NCI-H1694 (cell line): ENCODE data around the gene NXN.
"Not testable (repeated sequence)": the region's sequence is repeated elsewhere in the genome, so short reads cannot be mapped to it uniquely, and the experiment has no call there.

Source experiments
- DNase-seq: peaks from one replicate; lab custom pipeline; 2025; lab: John Stamatoyannopoulos, UW

NXN gene

DNA sequence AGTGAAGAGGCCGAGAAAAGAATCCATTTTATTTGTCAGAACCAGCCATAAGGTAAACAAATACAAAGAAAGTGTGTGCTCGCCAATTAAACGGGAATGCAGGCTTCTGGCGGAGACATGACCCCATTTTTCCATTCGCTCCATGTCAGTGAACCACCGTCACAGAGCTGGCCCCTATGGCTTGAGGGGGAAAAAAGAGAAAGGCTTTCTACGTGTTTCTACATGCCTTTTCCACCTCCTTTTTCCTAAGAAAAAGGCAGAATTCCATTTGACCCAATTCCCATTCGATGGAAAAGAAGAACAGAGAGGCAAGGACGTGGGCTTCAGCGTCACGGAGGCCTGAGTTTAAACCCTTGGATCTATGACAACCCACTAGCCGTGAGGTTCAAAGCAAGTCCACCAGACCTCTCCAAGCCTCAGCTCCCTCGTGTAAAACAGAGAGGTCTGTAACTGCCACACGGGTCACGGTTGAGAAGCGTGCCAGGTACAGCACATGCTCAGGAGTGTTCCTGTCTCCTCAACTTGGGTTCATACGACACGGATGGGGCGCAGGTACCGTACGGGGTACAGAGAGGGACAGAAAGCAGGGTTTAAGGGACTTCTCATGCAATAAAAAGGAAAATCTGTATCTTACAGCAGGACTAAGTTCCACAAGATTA, 91.9 kb downstream of the NXN start:
- DNase-seq, result no peak

- no peak for DNase-seq
These were observed 93.5 kb downstream of the NXN start for GRCh38 chr17:885971-886571.

DNA sequence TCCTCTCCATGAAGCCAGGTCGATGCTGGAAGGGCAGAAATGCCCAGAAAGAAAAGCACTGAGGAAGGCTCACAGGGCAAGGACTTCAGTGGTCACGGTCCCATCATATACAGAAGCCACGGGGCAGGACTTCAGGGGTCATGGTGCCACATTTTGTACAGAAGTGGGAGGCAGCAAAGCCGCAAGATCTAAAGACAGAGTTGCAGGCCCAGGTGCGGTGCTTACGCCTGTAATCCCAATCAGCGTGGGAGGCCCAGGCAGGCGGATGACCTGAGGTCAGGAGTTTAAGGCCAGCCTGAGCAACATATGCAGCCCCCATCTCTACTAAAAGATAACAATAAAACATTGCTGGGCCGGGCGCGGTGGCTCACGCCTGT, 96.0 kb downstream of the NXN start:
- no peak for DNase-seq

- DNase-seq, result no peak
These were observed 96.6 kb downstream of the NXN start for GRCh38 chr17:882827-883585.

DNA sequence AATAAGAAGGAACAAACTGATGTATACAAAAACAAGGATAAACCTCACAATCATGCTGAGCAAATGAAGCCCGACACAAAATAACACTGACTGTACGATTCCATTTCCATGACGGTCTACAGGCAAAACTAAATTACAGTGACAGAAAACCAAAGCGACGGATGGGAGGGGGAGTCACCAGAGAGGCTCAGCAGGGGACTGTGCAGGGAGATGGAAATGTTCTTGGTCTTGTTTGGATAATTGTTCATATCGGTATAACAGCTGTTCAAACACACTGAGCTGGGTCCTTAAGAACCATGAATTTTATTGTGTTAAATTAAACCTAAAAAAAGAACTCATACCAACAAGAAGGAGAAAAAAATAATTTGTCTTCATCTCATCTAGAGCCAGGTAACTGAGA, 97.8 kb downstream of the NXN start:
- DNase-seq, result no peak

- DNase-seq, result no peak
These were observed 98.9 kb downstream of the NXN start for GRCh38 chr17:880443-881269.

- DNase-seq, result no peak
These were observed 99.8 kb downstream of the NXN start for GRCh38 chr17:879546-880442.

DNA sequence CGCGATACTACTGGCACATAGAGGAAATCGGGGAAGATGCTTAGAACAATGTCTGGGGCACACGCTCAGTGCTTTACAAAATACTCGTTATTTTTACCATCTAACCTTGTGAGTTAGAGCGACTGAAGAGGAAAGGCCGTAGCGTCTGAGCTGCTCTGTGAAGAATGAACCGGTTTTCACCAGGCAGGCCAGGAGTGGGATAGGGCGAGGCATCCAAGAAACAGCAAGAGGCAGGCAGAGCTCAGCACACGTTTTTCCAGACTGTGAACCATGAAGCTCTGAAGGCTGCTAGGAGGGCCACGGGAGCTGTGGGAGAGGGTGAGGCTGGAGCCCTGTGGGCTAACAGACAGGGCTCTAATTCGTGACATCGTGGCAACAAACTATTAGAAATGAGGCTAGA, 101.9 kb downstream of the NXN start:
- no peak for DNase-seq

GRCh38 chr17:876272-876671, 103.3 kb downstream of the NXN start:
- DNase-seq, result no peak

GRCh38 chr17:874590-874989, 105.0 kb downstream of the NXN start:
- DNase-seq, result not testable (repeated sequence)

- no peak for DNase-seq
These were observed 106.7 kb downstream of the NXN start for GRCh38 chr17:872855-873254.

- DNase-seq, result no peak
These were observed 107.6 kb downstream of the NXN start for GRCh38 chr17:871751-872519.

DNA sequence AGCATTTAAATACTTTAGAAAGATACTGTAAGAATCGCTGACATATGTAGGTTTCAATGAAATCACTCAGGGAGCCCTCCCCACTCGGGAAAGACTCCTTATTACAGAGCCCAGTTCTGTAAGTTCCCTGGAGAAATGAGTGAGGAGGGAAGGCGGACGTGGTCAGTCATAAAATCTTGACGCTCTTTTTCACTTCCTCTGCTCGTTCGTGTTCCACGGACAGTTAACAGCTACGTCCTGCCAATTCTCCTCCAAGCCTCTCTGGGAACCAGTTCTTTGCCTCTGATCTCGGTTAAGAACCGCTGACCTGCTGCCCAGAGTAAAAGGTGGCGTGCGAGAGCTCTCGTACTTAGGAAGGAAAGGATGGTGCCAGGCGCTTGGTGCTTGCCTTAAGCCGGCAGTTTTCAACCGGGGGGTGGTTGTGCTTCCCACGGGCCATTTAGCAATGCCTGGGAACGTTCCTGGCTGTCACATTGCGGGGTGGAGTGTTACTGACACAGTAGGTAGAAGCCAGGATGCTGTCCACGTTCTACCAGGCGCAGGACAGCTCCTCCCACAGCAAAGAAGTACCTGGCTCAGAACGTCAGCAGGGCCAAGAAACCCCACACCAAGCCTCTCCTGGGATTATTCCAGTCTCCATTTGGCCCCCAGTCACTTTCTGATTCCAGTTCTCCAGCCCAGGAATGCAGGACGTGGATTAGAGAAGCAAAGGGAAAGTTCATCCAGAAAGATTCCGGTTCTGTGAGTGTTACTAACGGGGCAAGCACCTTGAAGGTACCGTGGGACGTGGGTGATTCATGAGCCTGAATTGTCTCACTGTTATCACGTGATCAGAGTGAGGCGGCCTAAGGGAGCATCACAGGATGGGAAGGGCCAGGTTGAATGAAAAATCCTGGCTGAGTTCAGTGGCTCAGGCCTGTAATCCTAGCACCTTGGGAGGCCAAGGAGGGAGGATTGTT, 109.7 kb downstream of the NXN start:
- no peak for DNase-seq

- DNase-seq, result no peak
These were observed 110.5 kb downstream of the NXN start for GRCh38 chr17:869086-869485.

GRCh38 chr17:867896-868489, 111.6 kb downstream of the NXN start:
- DNase-seq, result no peak

DNA sequence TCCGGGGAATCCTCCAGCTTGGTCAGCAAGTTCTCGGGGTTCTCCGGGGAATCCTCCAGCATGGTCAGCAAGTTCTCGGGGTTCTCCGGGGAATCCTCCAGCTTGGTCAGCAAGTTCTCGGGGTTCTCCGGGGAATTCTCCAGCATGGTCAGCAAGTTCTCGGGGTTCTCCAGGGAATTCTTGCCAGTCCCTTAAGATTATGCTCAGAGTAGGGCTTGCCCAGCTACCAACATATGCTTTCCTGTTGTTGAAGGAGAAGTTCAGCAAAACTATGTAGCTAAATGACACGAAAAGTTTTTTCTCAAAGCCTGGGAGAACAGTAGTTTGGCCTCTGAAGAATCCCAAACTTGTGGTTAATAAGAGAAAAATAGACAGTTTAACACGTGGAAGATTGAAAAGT, 112.3 kb downstream of the NXN start:
- DNase-seq, result not testable (repeated sequence)

- DNase-seq, result no peak
These were observed 112.9 kb downstream of the NXN start for GRCh38 chr17:866568-867103.

- DNase-seq, result no peak
These were observed 115.3 kb downstream of the NXN start for GRCh38 chr17:864315-864714.

DNA sequence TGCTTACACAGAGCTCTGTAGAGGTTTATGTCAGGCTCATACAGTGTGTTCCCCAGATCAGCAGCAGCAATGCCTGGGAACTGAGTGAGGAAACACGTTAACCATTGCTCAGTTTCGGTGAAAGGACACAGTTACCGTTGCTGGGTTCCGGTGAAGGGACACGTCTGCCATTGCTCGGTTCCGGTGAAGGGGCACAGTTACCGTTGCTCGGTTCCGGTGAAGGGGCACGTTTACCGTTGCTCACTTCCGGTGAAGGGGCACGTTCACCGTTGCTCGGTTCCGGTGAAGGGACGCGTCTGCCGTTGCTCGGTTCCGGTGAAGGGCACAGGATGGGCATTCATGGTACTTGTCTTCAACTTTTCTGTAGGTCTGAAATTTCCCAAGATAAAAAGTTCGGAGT, 115.7 kb downstream of the NXN start:
- no peak for DNase-seq
